GM20000 (cell line): ENCODE measurements around the gene DGLUCY.
A peak's percentile ranks its signal among the peaks of the same experiment; 100 is the strongest.

Experiments
- DNase-seq: peaks from one replicate; pipeline ENCODE4 v3.0.0; 2012; ENCODE audit warnings: low spot score
- TF ChIP-seq, protein P1 (sequence below): IDR thresholded peaks from 2 replicates; pipeline ENCODE4 v1.5.1; 2012; ENCODE audit warnings: mild to moderate bottlenecking, control low read depth; ENCODE audit errors: extremely low read depth, missing control alignments

The DGLUCY gene

DNA sequence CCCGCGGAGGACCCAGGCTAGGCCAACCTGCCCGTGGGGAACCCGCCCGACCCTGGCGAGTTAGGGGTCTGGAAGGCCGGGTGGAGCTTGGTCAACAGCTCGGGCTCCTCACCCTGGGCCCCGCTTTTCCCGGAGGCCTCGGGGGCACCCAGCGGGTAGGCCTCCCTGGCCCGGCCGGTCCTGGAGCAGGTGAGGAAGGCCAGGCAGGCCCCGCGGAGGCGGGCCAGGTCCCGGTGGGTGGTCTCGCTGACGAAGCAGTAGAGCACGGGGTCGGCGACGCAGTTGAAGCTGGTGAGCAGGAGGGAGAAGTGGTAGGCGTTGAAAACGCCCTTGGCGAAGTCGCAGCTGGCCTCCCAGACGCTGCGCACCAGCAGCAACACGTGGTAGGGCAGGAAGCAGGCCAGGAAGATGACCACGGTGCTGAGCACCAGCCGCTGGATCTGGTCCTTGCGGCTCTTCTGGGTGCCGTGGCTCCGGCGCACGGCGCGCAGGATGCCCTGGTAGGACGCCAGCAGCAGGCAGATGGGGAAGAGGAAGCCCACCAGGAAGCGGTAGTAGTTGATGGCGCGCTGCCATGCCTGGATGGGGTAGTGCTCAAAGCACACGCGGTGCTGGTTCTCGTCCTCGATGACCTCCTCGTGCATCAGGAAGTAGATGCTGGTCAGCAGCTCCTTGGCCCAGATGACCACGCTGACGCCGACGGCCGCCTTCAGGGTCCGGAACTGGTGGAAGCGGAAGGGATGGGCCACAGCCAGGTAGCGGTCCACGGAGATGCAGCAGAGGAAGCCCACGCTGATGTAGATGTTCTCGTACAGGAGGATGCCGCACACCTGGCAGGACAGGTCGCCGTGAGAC lies 120.3 kb downstream of the DGLUCY start:
- TF ChIP-seq, protein P1, sequence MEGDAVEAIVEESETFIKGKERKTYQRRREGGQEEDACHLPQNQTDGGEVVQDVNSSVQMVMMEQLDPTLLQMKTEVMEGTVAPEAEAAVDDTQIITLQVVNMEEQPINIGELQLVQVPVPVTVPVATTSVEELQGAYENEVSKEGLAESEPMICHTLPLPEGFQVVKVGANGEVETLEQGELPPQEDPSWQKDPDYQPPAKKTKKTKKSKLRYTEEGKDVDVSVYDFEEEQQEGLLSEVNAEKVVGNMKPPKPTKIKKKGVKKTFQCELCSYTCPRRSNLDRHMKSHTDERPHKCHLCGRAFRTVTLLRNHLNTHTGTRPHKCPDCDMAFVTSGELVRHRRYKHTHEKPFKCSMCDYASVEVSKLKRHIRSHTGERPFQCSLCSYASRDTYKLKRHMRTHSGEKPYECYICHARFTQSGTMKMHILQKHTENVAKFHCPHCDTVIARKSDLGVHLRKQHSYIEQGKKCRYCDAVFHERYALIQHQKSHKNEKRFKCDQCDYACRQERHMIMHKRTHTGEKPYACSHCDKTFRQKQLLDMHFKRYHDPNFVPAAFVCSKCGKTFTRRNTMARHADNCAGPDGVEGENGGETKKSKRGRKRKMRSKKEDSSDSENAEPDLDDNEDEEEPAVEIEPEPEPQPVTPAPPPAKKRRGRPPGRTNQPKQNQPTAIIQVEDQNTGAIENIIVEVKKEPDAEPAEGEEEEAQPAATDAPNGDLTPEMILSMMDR: no peak
- no peak for DNase-seq

DNA sequence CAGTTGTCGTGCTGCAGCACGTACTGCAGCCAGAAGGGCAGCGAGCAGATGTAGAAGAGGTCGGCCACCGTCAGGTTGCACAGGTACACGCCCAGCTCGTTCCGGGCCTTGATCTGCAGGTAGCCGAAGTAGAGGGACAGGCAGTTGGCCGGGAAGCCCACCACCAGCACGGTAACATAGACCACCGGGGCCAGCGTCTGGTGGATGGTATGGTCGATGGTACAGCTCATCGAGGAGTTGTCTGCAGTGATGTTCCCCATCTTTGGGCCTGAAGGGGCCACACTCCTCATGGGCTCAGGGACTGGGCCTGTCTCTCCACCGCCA lies 120.9 kb downstream of the DGLUCY start:
- DNase-seq: no peak
- TF ChIP-seq, protein P1: no peak

DNA sequence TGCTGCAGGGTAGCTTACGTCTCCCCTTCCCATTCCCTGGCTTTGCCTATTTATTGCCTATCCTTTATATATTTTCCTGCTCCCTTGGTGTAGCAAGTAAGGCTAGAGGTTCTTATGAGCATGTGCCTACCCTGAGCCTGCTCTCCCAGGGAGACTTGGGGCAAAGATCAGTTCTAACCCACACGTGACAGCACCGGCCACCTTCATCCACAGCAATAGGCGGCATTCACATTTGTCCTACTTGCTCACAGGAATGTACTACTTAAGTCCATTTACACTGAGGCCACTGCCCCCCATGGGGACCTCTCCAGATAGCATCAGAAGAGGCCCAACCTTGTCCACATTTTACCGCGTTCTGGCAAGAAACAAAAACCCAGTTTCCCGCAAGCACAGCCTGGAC lies 122.0 kb downstream of the DGLUCY start:
- DNase-seq: no peak
- TF ChIP-seq, protein P1: no peak

DNA sequence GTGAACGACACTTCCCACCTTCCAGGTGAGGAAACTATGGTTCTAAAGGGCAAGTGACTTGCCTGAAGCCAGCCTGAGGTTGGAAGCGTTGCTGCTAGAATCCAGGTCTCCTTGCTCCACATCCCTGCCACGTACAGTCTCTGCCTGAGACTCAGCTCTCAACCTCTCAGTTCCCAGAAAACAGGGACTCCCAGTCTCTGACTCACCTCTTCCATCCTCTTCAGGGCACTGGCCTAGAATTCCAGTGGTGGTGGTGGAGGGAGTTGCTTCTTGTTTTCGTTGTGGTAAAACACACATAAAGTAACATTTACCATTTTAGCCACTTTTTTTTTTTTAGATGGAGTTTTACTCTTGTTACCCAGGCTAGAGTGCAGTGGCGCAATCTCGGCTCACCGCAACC lies 123.3 kb downstream of the DGLUCY start:
- DNase-seq: no peak
- TF ChIP-seq, protein P1: no peak

DNA sequence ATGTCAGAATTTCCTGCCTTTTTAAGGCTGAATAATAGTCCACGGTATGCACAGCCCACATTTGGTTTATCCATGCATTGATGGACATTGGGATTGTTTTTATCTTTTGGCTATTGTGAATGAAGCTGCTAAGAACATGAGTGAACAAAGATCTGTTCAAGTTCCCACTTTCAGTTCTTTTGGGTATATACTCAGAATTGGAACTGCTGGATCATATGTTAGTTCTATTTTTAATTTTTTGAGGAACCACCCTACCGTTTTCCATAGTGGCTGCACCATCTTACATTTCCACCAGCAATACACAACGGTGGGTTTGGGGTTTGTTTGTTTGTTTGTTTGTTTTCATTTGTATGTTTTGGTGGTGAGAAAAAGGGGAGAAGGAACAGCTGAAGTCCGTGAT lies 124.2 kb downstream of the DGLUCY start:
- TF ChIP-seq, protein P1: no peak
- no peak for DNase-seq

DNA sequence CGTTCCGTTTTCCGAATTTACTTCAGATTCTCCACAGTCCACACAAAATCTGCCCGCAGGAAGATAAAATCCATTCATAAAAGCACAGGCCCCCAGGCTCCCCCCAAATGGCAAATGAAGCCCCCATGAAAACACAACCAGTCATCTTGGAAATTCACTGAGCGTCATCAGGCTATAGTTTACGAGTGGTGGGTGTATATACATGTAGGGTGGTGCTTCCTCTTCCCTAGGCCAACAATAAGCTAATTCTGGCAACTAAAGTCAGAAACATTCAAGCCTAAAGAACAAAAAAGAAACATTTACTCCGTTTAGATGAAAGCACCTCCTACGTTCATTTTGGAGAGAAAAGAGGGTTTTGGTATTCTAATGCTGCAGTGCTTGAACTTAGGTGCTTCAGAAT lies 124.8 kb downstream of the DGLUCY start:
- TF ChIP-seq, protein P1: no peak
- DNase-seq: no peak

DNA sequence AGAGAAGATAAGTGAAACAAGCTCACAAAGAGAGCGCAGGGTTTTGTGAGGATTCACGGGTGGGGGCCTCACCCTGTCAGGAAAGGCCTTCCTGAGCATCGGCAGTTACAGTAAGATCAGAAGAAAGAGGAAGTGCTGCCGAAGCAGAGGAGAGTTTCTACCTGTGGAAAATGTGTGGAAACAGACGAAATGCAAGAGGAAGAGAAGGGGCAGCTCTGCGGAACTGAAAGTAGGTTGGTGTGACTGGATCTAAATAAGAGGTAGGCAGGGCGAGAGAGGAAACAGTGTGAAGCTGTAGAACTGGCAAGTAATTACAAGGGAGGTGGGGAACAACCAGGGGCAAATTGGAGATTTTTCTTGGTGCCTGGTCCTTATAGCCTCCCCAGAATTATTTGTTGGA lies 128.0 kb downstream of the DGLUCY start:
- peak; percentile 60 for DNase-seq
- TF ChIP-seq, protein P1: no peak
